ENCODE measurements around the gene QPRT. TPM values are rescaled to one million over a fixed set of nuclear protein-coding genes. Genes with fewer than 3 reads are reported as not detected.

Gene QPRT
- total RNA-seq, 1 experiment from 2014 or later: 31.1 TPM

GRCh38 chr16:29714972-29715371 is 36.0 kb downstream of the QPRT start:
- no TSS peak for BruUV-seq (replicated peaks)
- Histone ChIP-seq H3K4me3 (ENCODE audit: low read depth, low read length, poor library complexity, severe bottlenecking) (no peak overlapping the region), H3K9me3 (ENCODE audit: low read depth, low read length, poor library complexity, severe bottlenecking) (no peaks in the 10 kb centered on the region), H3K27me3 (replicated peaks; ENCODE audit: insufficient read depth, low read depth, low read length, poor library complexity) (no peaks in the 10 kb centered on the region), H3K36me3 (ENCODE audit: insufficient read depth, low read length, poor library complexity, severe bottlenecking) (no peaks in the 10 kb centered on the region), H3K27ac (ENCODE audit: low read depth, low read length, poor library complexity, severe bottlenecking) (no peak overlapping the region), H3K4me1 (ENCODE audit: insufficient read depth, low read length, poor library complexity, severe bottlenecking) (no peaks in the 10 kb centered on the region)
- intact Hi-C loops (cut with micrococcal nuclease; ENCODE audit: unreplicated experiment): no loop called here
- ChIA-PET CTCF (interaction anchor here (0.7 to 1.2 kb wide), 2 partner anchors 14 to 30 kb away, joined by 3 to 4 read pairs; no protein-coding TSS in a partner anchor), POLR2A (ENCODE audit: low non-redundant PET) (no interaction called here)
- no peak for DNase-seq (ENCODE audit: low spot score)
- TF ChIP-seq EZH2 (IDR thresholded peaks at IDR 0.05; ENCODE audit: borderline replicate concordance, low read depth, low read length, poor library complexity, severe bottlenecking) (no peak), CTCF (conservative IDR thresholded peaks at IDR 0.05; ENCODE audit: low read depth, low read length) (no peak)

GRCh38 chr16:29717113-29717512 is 38.1 kb downstream of the QPRT start:
- Histone ChIP-seq H3K9me3 (ENCODE audit: low read depth, low read length, poor library complexity, severe bottlenecking) (no peaks in the 10 kb centered on the region), H3K4me3 (ENCODE audit: low read depth, low read length, poor library complexity, severe bottlenecking) (no peak overlapping the region), H3K4me1 (ENCODE audit: insufficient read depth, low read length, poor library complexity, severe bottlenecking) (no peaks in the 10 kb centered on the region), H3K27ac (ENCODE audit: low read depth, low read length, poor library complexity, severe bottlenecking) (no peak overlapping the region), H3K36me3 (ENCODE audit: insufficient read depth, low read length, poor library complexity, severe bottlenecking) (no peaks in the 10 kb centered on the region), H3K27me3 (replicated peaks; ENCODE audit: insufficient read depth, low read depth, low read length, poor library complexity) (no peaks in the 10 kb centered on the region)
- CTCF ChIA-PET: no interaction called here
- POLR2A ChIA-PET (ENCODE audit: low non-redundant PET): no interaction called here
- intact Hi-C loops (cut with micrococcal nuclease; ENCODE audit: unreplicated experiment): no loop called here
- no peak for DNase-seq (ENCODE audit: low spot score)
- no TSS peak for BruUV-seq (replicated peaks)
- TF ChIP-seq CTCF (conservative IDR thresholded peaks at IDR 0.05; ENCODE audit: low read depth, low read length) (no peak), EZH2 (IDR thresholded peaks at IDR 0.05; ENCODE audit: borderline replicate concordance, low read depth, low read length, poor library complexity, severe bottlenecking) (no peak)

- no TSS peak for BruUV-seq (replicated peaks)
- no peaks in the 10 kb centered on the region for H3K36me3 ChIP-seq (ENCODE audit: insufficient read depth, low read length, poor library complexity, severe bottlenecking)
- no peaks in the 10 kb centered on the region for H3K27me3 ChIP-seq (replicated peaks; ENCODE audit: insufficient read depth, low read depth, low read length, poor library complexity)
- ChIA-PET CTCF (interaction anchor here (0.6 kb wide), 1 partner anchor 42 kb away, joined by 4 read pairs; no protein-coding TSS in a partner anchor), POLR2A (ENCODE audit: low non-redundant PET) (no interaction called here)
- no peak overlapping the region for H3K4me3 ChIP-seq (ENCODE audit: low read depth, low read length, poor library complexity, severe bottlenecking)
- H3K27ac ChIP-seq (ENCODE audit: low read depth, low read length, poor library complexity, severe bottlenecking): no peak overlapping the region
- TF ChIP-seq EZH2 (IDR thresholded peaks at IDR 0.05; ENCODE audit: borderline replicate concordance, low read depth, low read length, poor library complexity, severe bottlenecking) (no peak), CTCF (conservative IDR thresholded peaks at IDR 0.05; ENCODE audit: low read depth, low read length) (no peak)
- intact Hi-C loops (cut with micrococcal nuclease; ENCODE audit: unreplicated experiment): no loop called here
- no peaks in the 10 kb centered on the region for H3K4me1 ChIP-seq (ENCODE audit: insufficient read depth, low read length, poor library complexity, severe bottlenecking)
- no peaks in the 10 kb centered on the region for H3K9me3 ChIP-seq (ENCODE audit: low read depth, low read length, poor library complexity, severe bottlenecking)
- no peak for DNase-seq (ENCODE audit: low spot score)
Measured at GRCh38 chr16:29719063-29719462, 40.1 kb downstream of the QPRT start.

Measured in A673 (cell line).